VCaP (cell line): Measurements from ENCODE around the gene PTPRD.

ENCODE experiments used
- H3K27ac ChIP-seq: fragments of 450-650 bp; 2 replicates; pipeline ENCODE4 v1.5.1; 2017
- TF ChIP-seq, protein P1 (sequence below): fragments of 450-650 bp; conservative IDR thresholded peaks from 2 replicates; pipeline ENCODE4 v1.5.1; 2017; ENCODE audit warnings: mild to moderate bottlenecking, moderate library complexity

The PTPRD gene

DNA sequence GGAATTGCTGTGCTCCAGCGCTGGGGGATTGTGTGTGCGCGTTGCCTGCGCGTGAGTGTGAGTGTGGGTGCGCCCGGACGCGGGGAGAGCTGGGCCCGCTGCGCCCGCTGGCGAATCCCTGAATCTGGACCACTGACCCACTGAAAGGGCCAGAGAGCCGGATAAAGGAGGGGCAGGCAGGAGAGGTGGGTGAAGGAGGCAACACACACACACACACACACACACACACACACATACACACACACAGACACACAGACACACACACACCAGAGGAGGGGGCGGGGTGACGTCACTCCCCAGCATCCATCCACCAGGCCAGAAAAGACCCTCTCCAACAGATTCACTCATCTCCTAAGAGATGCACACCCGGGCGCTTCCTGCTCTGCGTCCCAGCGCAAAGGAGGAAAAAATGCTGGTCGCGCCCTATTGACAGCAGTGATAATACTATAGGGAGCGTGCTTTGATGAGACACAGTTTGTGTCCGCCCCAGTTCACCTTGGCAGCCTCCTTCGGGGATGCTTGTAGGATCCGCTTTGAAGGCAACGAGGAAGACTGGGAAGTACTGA, 1754.1 kb downstream of the PTPRD start:
- no peak overlapping the region for H3K27ac ChIP-seq
- TF ChIP-seq, protein P1, sequence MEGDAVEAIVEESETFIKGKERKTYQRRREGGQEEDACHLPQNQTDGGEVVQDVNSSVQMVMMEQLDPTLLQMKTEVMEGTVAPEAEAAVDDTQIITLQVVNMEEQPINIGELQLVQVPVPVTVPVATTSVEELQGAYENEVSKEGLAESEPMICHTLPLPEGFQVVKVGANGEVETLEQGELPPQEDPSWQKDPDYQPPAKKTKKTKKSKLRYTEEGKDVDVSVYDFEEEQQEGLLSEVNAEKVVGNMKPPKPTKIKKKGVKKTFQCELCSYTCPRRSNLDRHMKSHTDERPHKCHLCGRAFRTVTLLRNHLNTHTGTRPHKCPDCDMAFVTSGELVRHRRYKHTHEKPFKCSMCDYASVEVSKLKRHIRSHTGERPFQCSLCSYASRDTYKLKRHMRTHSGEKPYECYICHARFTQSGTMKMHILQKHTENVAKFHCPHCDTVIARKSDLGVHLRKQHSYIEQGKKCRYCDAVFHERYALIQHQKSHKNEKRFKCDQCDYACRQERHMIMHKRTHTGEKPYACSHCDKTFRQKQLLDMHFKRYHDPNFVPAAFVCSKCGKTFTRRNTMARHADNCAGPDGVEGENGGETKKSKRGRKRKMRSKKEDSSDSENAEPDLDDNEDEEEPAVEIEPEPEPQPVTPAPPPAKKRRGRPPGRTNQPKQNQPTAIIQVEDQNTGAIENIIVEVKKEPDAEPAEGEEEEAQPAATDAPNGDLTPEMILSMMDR, result no peak

DNA sequence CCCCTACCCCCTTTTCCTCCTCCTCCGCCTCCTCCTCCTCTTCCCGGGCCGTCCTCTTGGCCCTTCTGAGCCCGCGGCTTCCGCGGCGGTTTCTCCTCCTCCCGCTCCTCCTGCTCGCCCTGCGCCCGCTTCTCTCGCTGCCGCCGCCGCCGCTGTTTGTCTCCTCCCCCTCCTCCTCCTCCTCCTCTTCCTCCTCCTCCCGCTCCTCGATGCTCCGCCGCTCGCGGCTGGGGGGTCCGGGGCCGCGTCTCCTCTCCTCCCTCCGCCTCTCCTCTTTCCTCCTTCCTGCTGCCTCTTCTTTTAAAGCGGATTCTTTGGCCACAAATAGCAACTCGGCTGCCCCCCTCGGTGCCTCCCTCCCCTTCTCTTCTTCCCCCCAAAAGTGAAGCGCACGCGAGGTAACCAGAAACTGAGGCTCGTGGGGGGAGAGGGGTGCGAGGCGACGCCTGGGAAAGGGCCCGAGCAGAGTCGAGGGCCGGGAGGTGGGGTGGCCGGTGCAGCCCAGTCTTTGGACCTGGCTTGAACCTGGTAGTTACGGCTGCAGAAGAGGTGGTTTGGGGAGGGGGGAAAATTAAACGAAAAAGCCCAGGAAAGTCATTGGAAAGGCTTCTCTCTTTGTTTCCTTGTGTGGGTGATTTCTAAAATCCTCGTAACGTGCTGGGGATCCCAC, 1754.7 kb downstream of the PTPRD start:
- H3K27ac ChIP-seq, result no peak overlapping the region
- TF ChIP-seq, protein P1, result no peak

DNA sequence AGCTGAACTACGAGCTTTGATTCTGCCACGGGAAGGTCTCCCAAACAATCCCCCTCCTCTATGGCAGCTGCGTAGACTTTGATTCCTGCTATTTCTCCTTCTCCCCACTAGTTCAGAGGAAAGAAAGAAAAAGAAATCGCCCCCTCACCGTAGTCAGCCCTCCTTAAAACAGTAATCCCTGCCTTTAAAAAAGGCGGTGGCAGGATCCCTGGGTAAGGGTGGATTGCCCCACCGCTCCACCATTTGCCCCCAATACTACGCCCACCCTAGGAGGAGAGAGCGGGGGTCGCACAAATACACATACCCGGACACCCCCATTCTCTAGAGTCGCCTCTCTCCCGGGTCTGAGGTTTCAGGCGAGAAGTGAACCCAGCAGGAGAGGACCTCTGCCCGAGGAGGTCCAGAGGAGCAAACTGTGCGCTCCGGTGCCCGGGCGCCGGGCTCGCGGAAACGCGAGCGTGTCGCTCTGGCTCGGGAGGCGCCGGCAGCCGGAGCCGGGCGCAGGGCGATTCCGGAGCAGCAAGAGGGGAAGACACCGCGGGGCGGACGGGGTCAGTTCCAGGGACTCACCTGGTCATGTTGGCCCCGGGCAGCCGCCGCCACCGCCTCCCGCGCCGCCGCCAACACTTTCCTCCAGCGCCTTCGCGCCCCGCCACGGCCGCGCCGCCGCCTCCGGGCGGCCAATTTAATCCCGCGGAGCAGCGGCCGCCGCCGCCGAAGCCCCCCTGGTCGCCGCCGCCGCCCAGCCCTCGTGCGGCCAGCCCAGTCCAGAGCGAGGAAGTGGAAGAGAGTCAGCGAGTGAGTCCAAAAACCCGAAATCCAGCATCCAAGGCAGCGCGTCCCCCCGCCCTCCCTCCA, 1755.5 kb downstream of the PTPRD start:
- H3K27ac ChIP-seq, result no peak overlapping the region
- TF ChIP-seq, protein P1, result no peak

DNA sequence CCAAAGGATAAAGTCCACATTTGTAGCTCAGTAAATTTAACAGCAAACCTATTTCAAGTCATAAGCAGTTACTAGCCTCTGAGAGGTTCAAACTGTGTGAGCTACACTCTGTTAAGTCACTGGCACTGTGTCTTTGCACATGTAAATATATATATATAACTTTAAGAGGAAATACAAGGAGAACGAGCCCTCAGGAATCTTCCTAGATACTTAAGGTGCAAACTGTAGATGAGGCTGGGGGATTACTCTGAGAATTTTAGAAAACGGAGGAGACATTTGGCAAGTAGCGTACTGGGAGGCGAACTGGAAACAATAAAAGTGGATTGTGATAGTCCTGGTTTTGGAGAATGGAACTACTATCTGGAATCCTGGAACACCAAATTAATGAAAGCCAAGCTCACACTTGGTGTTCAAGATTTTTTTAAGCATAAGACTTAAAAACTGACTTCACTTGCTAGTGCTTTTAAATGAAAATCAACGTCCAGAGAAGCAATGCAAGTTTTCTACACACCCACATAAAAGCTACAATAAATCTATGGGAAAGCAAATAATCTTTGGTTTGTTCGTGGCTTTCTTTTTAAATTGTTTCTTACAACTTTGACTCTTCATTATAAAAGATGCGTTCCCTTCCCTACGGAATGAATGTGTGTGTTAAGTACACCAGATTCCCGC, 1756.3 kb downstream of the PTPRD start:
- H3K27ac ChIP-seq, result no peak overlapping the region
- TF ChIP-seq, protein P1, result no peak

DNA sequence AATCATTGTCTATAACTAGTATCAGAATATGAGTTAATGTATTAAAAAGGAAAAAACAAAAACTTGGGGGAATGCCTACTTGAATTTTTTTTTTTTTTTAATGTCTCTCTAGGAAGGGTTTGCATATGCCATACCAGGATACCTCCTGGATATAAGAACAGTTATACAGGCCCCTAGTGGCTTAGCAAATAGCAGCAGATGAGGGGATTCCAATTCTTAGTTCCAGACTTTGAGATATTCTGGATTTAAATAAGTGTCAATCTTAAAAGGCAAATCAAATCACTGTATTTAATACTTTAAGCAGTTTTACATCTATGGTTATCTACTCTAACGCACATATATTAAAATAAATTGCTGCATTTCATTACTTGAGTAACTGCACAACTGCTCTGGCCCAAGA, 1757.8 kb downstream of the PTPRD start:
- H3K27ac ChIP-seq, result no peak overlapping the region
- TF ChIP-seq, protein P1, result 0 out of 2 replicates have a peak, but pooled peaks have one; percentile 10

DNA sequence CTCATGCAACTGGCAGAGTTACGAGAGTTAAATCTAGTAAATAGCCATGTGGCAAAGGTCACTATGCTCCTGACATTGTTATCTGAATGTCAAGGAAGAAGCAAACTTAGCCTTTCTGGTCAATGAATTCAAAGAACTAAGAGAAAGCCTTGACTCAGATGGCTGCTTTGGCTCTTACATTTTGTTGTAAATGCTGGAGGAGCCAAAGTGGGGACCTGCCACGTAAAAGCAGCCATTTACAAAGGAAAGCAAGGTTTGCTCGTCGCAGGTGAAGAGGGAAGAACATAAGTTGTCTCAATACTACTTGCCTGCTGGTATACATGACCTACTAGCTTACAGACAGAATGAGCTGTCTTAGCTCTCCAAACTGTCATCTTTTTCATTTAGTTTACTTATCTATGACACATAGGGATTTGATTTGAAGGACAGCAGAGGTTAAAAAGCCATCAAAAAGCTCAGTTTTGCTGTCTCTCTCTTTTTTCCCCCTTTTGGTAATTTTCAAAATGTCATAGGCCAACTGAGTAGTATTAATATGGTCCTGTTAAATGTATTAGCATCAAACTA, 1760.4 kb downstream of the PTPRD start:
- no peak overlapping the region for H3K27ac ChIP-seq
- TF ChIP-seq, protein P1, result no peak
